GM12874 (cell line): ENCODE results near the gene CLSTN2.

Experiments
- CTCF ChIP-seq: IDR thresholded peaks from 2 replicates; pipeline ENCODE4 v1.5.1; 2011; ENCODE audit warnings: low read depth, mild to moderate bottlenecking, control low read depth, low read length, moderate library complexity; ENCODE audit not compliant: insufficient read depth

The CLSTN2 gene

GRCh38 chr3:140358686-140359085 lies 423.7 kb downstream of the CLSTN2 start:
- TF ChIP-seq CTCF = no peak

GRCh38 chr3:140359233-140359995 lies 424.4 kb downstream of the CLSTN2 start:
- TF ChIP-seq CTCF = no peak

DNA sequence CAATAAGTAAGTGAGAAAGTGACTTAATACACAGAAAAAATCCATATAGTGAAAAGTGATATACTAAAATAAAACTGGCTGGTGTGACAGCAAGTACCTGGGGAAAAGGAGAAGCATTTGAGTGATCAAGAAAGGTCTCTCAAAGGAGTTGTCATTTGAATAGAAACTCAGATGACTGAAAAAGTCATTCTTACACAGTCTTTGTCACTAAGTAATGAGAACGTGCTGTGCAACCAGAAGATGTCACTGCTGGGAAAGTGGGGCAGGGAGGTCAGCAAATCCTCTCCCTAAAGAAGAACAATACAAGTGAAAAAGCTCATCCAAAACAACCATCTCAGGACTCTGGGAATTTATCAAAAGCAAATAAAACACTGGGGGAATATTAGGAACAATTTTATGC lies 425.3 kb downstream of the CLSTN2 start:
- TF ChIP-seq CTCF = no peak

GRCh38 chr3:140363801-140364200 lies 428.8 kb downstream of the CLSTN2 start:
- TF ChIP-seq CTCF = no peak

DNA sequence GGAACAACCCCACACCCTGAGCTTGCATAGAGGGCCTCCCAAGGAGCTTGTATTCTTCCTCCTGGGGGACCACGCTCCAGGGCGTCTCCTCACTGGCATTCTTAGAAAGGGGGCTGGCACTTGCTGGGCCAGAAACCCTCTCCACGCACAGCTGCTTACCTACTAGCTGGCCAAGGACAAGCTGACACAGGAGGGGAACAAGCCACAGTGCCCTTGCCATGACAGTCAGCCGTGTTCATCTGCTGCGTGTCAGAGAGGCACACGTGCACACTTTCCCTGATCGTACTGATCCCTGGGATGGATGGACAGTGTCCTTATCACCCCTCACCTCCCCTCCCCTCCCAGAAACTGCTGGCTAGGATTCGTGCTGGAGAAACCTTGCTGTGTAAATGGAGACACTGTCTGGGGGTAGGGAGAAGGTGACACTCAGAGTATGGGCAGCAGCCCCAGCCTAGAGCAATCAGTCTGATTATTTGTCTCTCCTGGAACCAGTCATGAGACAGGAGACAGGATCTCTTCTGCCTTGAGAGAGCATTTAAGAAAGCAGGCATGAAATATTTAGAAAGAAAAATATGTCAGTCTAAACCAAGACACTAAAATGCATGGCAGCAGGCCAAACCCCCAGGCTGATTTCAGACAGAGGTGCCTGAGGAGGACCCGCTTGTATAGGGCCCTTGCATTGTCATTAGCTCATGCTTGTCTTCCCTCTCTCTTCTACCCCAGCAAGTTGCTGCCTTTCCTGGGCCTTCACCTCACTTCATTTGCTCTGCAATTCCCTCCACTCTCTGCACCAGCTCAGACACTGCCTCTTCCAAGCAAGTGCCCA lies 431.1 kb downstream of the CLSTN2 start:
- TF ChIP-seq CTCF = no peak

DNA sequence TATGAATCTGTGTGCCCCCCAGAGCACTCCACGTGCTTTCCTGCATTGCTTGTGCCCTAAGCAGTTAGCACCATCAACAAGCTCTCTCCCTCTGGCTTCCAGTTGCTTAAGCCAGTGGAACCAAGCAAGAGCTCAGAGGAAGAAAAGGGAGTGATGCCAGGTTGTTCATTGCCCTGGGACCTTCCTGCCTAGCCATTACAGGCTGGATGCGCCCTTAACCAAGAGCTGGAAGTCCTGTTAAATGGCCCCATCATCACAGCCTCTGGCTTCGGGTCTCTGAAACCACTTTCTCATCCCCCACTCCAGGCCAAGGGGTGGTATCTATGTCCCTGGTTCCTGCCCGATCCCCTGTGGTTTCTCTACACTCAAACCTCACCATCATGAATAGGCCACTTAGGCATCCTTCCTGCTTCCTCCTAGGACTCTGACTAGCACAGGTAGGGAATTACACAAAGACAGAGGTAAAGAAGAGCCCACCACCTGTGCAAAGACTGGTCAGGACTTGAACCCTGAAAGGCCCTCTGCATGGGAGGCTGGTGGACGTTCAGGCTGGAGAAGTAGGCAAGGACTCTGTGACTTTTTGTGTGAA lies 433.3 kb downstream of the CLSTN2 start:
- no peak for TF ChIP-seq CTCF

GRCh38 chr3:140370686-140371085 lies 435.7 kb downstream of the CLSTN2 start:
- no peak for TF ChIP-seq CTCF
